B cell (primary cell): Measurements from ENCODE around the gene FER. TPM values are rescaled to one million over a fixed set of nuclear protein-coding genes. Genes with fewer than 3 reads are reported as not detected.

Experiments used
- ATAC-seq: fragments of 200-7000 bp; cut with Tn5 transposase; one replicate; pipeline ENCODE4 v1.10.0; 2021; ENCODE audit warnings: low read depth, mild to moderate bottlenecking, moderate number of reproducible peaks, moderate library complexity
- CTCF ChIA-PET: fragments of 350-600 bp; sonication (Branson Sonifier 250); formaldehyde crosslinking; loops from one replicate; lab custom pipeline; 2021; ENCODE audit warnings: antibody characterized with exemption, inconsistent platforms; lab: Charles Lee
- POLR2A ChIA-PET: fragments of 350-600 bp; sonication (Branson Sonifier 250); formaldehyde crosslinking; loops from one replicate; lab custom pipeline; 2021; ENCODE audit warnings: antibody characterized with exemption; lab: Charles Lee
- DNase-seq: peaks from one replicate; pipeline ENCODE4 v3.0.0; 2013
- H2AFZ ChIP-seq: 2 replicates; pipeline ENCODE4 v1.6.1; 2012; ENCODE audit warnings: mild to moderate bottlenecking, low read depth, low read length; ENCODE audit not compliant: insufficient read depth, poor library complexity, severe bottlenecking
- H3K27ac ChIP-seq, 2 donors: 1 replicate in 1 of 2; 2 replicates in 1 of 2; pipeline ENCODE4 v1.5.1; 2012 to 2013; ENCODE audit warnings: low read length in 2 of 2, mild to moderate bottlenecking in 2 of 2, moderate library complexity in 1 of 2
- H3K27me3 ChIP-seq, 4 experiments: fragments of 200-600 bp in 1 of 4; sonication (generic) in 1 of 4; replicated peaks in 1 of 4; 1 replicate in 2 of 4; 2 replicates in 2 of 4; pipeline versions ENCODE4 v1.6.1 to v1.7.0; 2013 to 2016; ENCODE audit warnings: low read length in 3 of 4, mild to moderate bottlenecking in 2 of 4, mixed read lengths in 1 of 4, moderate library complexity in 1 of 4; ENCODE audit not compliant: insufficient read depth in 4 of 4, control insufficient read depth in 3 of 4; ENCODE audit errors: control extremely low read depth in 1 of 4
- H3K36me3 ChIP-seq, 2 experiments: replicated peaks in 1 of 2; 1 replicate in 1 of 2; 2 replicates in 1 of 2; pipeline versions ENCODE4 v1.6.1 to v1.7.1; 2013; ENCODE audit warnings: low read length in 1 of 2; ENCODE audit not compliant: insufficient read depth in 2 of 2, control insufficient read depth in 1 of 2; ENCODE audit errors: control extremely low read depth in 1 of 2, extremely low read depth in 1 of 2
- H3K4me1 ChIP-seq, 2 donors: fragments of 200-600 bp in 1 of 2; sonication (generic) in 1 of 2; 1 replicate in 1 of 2; 2 replicates in 1 of 2; pipeline versions ENCODE4 v1.5.1 to v1.6.1; 2013 to 2017; ENCODE audit warnings: low read length in 2 of 2; ENCODE audit not compliant: control insufficient read depth in 2 of 2, insufficient read depth in 2 of 2
- H3K4me2 ChIP-seq: replicated peaks from 2 replicates; pipeline ENCODE3; 2012; ENCODE audit warnings: mild to moderate bottlenecking, low read depth, low read length; ENCODE audit not compliant: poor library complexity, severe bottlenecking
- H3K4me3 ChIP-seq, 5 experiments: fragments of 200-600 bp in 1 of 5; sonication (generic) in 1 of 5; 1 replicate in 3 of 5; 2 replicates in 2 of 5; pipeline versions ENCODE4 v1.5.1 to v1.7.0; 2011 to 2016; ENCODE audit warnings: low read length in 4 of 5, mild to moderate bottlenecking in 4 of 5, low read depth in 2 of 5, control low read depth in 1 of 5, moderate library complexity in 1 of 5; ENCODE audit not compliant: insufficient read depth in 1 of 5; ENCODE audit errors: control extremely low read depth in 1 of 5, extremely low read depth in 1 of 5
- H3K79me2 ChIP-seq: fragments of 200-600 bp; sonication (generic); one replicate; pipeline ENCODE4 v1.6.0; 2016; ENCODE audit warnings: low read length; ENCODE audit not compliant: control insufficient read depth, insufficient read depth
- H3K9ac ChIP-seq: fragments of 200-600 bp; sonication (generic); 2 replicates; pipeline ENCODE4 v1.6.1; 2017; ENCODE audit warnings: mild to moderate bottlenecking, low read length, moderate library complexity
- H3K9me3 ChIP-seq, 3 donors: one replicate each; pipeline versions ENCODE4 v1.6.1 to v1.7.1; 2013; ENCODE audit warnings: low read length in 2 of 3; ENCODE audit not compliant: control insufficient read depth in 2 of 3, insufficient read depth in 1 of 3; ENCODE audit errors: control extremely low read depth in 1 of 3
- H4K20me1 ChIP-seq: 2 replicates; pipeline ENCODE4 v1.6.0; 2012; ENCODE audit warnings: mild to moderate bottlenecking, low read length; ENCODE audit not compliant: insufficient read depth, control insufficient read depth, poor library complexity, severe bottlenecking
- H3K27ac Mint-ChIP-seq: one replicate; pipeline ENCODE4 v1.8.0; 2021; ENCODE audit warnings: mixed read lengths
- H3K27me3 Mint-ChIP-seq: one replicate; pipeline ENCODE4 v1.8.0; 2021; ENCODE audit warnings: mixed read lengths
- H3K4me1 Mint-ChIP-seq: one replicate; pipeline ENCODE4 v1.8.0; 2021; ENCODE audit warnings: mixed read lengths
- H3K4me3 Mint-ChIP-seq: one replicate; pipeline ENCODE4 v1.8.0; 2021; ENCODE audit warnings: mixed read lengths
- H3K9me3 Mint-ChIP-seq: one replicate; pipeline ENCODE4 v1.8.0; 2022; ENCODE audit warnings: mixed read lengths; ENCODE audit not compliant: insufficient read depth
- EZH2 ChIP-seq: IDR thresholded peaks from 2 replicates; pipeline ENCODE4 v1.6.1; 2012; ENCODE audit warnings: borderline replicate concordance, low read depth, mild to moderate bottlenecking, moderate library complexity, low read length; ENCODE audit not compliant: insufficient read depth, poor library complexity, severe bottlenecking
- WGBS: methylation state at CpG from one replicate; pipeline ENCODE4 v1.1.5; 2013; ENCODE audit warnings: missing lambda C conversion rate; ENCODE audit not compliant: insufficient coverage; 5-methylcytosine and 5-hydroxymethylcytosine counted together
- intact Hi-C: fragments of 100-400 bp; cut with micrococcal nuclease; formaldehyde crosslinking; loops from one replicate; pipeline ENCODE4 v1.10.0; 2022
- polyA plus RNA-seq: library from polyadenylated mRNA; depleted of rRNA; stranded (reverse); fragments of >200 nt; gene quantifications from 2 replicates; pipeline ENCODE4 v1.2.3, GENCODE V29; 2012
- total RNA-seq, 2 donors: library from RNA; stranded (reverse); fragments of 120-200 nt in 1 of 2; gene quantifications; 1 replicate in 1 of 2; 2 replicates in 1 of 2; pipeline versions ENCODE4 v1.2.3 to v1.2.4, GENCODE V29; 2013 to 2022
- TF ChIP-seq, protein P1 (sequence below): fragments of 200-600 bp; IDR thresholded peaks from one replicate; pipeline ENCODE4 v1.8.0; 2022; ENCODE audit warnings: antibody characterized with exemption, mild to moderate bottlenecking

The FER gene
- total and polyA plus RNA-seq, 2 donors (not counting 1 experiment from before 2014, with no cell fraction given): 1.3 to 41.3 TPM

DNA sequence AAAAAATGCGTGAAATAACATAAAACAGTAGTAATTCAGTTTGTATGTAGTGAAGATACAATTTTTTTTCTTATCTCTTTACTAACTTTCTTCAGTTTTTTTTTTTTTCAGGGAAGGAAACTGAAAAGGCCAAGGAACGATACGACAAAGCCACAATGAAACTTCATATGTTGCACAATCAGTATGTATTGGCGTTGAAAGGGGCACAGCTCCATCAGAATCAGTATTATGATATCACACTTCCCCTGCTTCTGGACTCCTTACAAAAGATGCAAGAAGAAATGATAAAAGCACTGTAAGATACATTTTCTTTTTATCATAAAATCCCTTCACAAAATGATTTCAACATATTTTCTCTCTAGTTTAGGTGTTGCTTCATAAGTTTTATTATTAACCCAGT lies 120.0 kb downstream of the FER start:
- H2AFZ ChIP-seq: no peak overlapping the region
- no peaks in the 10 kb centered on the region for H3K79me2 ChIP-seq
- ATAC-seq: no peak
- H3K4me1 ChIP-seq: no peaks in the 10 kb centered on the region
- H3K36me3 ChIP-seq: peaks cover 0 to 1% of the 10 kb centered on the region in 2 experiments
- TF ChIP-seq EZH2: no peak
- TF ChIP-seq, protein P1, sequence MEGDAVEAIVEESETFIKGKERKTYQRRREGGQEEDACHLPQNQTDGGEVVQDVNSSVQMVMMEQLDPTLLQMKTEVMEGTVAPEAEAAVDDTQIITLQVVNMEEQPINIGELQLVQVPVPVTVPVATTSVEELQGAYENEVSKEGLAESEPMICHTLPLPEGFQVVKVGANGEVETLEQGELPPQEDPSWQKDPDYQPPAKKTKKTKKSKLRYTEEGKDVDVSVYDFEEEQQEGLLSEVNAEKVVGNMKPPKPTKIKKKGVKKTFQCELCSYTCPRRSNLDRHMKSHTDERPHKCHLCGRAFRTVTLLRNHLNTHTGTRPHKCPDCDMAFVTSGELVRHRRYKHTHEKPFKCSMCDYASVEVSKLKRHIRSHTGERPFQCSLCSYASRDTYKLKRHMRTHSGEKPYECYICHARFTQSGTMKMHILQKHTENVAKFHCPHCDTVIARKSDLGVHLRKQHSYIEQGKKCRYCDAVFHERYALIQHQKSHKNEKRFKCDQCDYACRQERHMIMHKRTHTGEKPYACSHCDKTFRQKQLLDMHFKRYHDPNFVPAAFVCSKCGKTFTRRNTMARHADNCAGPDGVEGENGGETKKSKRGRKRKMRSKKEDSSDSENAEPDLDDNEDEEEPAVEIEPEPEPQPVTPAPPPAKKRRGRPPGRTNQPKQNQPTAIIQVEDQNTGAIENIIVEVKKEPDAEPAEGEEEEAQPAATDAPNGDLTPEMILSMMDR: no peak
- H4K20me1 ChIP-seq: no peaks in the 10 kb centered on the region
- no peak for DNase-seq
- H3K27ac ChIP-seq: no peak overlapping the region
- H3K4me3 ChIP-seq: no peak overlapping the region
- H3K9me3 Mint-ChIP-seq: no peaks in the 10 kb centered on the region
- no peaks in the 10 kb centered on the region for H3K4me1 Mint-ChIP-seq
- H3K4me2 ChIP-seq: no peak overlapping the region
- intact Hi-C loops: no loop called here
- no peak overlapping the region for H3K9ac ChIP-seq
- CTCF ChIA-PET: no interaction called here
- H3K27me3 Mint-ChIP-seq: no peaks in the 10 kb centered on the region
- no peaks in the 10 kb centered on the region for H3K27me3 ChIP-seq
- H3K9me3 ChIP-seq: peaks cover 0 to 2% (median 0%) of the 10 kb centered on the region in 3 donors
- no peak overlapping the region for H3K4me3 Mint-ChIP-seq
- WGBS: no CpG with 5 or more reads among the region's 4 CpGs
- POLR2A ChIA-PET: no interaction called here
- no peak overlapping the region for H3K27ac Mint-ChIP-seq

DNA sequence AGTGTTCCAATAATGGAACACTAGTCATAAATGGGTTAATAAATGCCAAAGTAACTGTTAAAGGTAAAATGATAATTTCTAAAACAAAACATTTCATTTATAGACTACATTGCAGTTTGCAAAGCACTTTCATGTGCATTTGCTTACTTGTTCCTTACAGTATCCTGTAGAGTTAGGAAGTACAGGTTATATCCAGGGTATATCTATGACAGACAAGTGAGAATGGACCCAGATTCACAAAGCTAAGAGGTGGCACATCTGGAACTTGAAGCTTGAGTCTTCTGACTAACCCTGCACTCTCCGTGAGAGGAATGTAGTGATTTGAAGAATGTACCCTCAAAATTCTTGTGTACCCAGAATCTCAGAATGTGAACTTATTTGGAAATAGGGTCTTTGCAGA lies 121.4 kb downstream of the FER start:
- Histone ChIP-seq H3K9ac (no peak overlapping the region), H3K79me2 (no peaks in the 10 kb centered on the region), H3K4me1 (no peaks in the 10 kb centered on the region), H3K27ac (no peak overlapping the region), H4K20me1 (no peaks in the 10 kb centered on the region), H2AFZ (no peak overlapping the region), H3K9me3 (peaks cover 0 to 2% (median 0%) of the 10 kb centered on the region in 3 donors), H3K4me3 (no peak overlapping the region), H3K36me3 (peaks cover 0 to 4% of the 10 kb centered on the region in 2 experiments), H3K27me3 (no peaks in the 10 kb centered on the region), H3K4me2 (no peak overlapping the region)
- Mint-ChIP-seq H3K27ac (no peak overlapping the region), H3K4me3 (no peak overlapping the region), H3K4me1 (no peaks in the 10 kb centered on the region), H3K27me3 (no peaks in the 10 kb centered on the region), H3K9me3 (no peaks in the 10 kb centered on the region)
- ATAC-seq: no peak
- POLR2A ChIA-PET: no interaction called here
- 88% methylated on average over 1 of the region's 1 CpG for WGBS
- CTCF ChIA-PET: no interaction called here
- TF ChIP-seq, protein P1: no peak
- TF ChIP-seq EZH2: no peak
- no peak for DNase-seq
- intact Hi-C loops: no loop called here
